Osteoblast (primary cell): ENCODE results near the gene SLC17A9. TPM values are rescaled to one million over a fixed set of nuclear protein-coding genes. Genes with fewer than 3 reads are reported as not detected.

Source experiments
- DNase-seq: peaks from one replicate; pipeline ENCODE4 v3.0.0; 2011; ENCODE audit warnings: low spot score, mixed read lengths; ENCODE audit not compliant: insufficient read length; ENCODE audit errors: missing footprints
- H2AFZ ChIP-seq: 2 replicates; pipeline ENCODE4 v1.6.0; 2011; ENCODE audit warnings: mild to moderate bottlenecking, low read length
- H3K27ac ChIP-seq: 2 replicates; pipeline ENCODE4 v1.5.1; 2011; ENCODE audit warnings: mild to moderate bottlenecking, low read depth, low read length, moderate library complexity
- H3K27me3 ChIP-seq: 2 replicates; pipeline ENCODE4 v1.6.0; 2012; ENCODE audit warnings: mild to moderate bottlenecking, control low read depth, inconsistent platforms, low read length, moderate library complexity; ENCODE audit not compliant: insufficient read depth
- H3K36me3 ChIP-seq: 2 replicates; pipeline ENCODE4 v1.5.1; 2011; ENCODE audit warnings: mild to moderate bottlenecking, low read length, control low read depth, moderate library complexity; ENCODE audit not compliant: insufficient read depth
- H3K4me1 ChIP-seq: 2 replicates; pipeline ENCODE4 v1.5.1; 2011; ENCODE audit warnings: mild to moderate bottlenecking, low read length, control low read depth, moderate library complexity; ENCODE audit not compliant: insufficient read depth
- H3K4me2 ChIP-seq: 2 replicates; pipeline ENCODE4 v1.6.0; 2011; ENCODE audit warnings: mild to moderate bottlenecking, low read length; ENCODE audit not compliant: insufficient read depth
- H3K4me3 ChIP-seq: fragments of 200-600 bp; sonication (generic); 3 replicates; pipeline ENCODE4 v1.5.1; 2012; ENCODE audit warnings: mild to moderate bottlenecking, low read length, inconsistent platforms; ENCODE audit not compliant: insufficient read depth
- H3K79me2 ChIP-seq: 2 replicates; pipeline ENCODE4 v1.6.0; 2012; ENCODE audit warnings: mild to moderate bottlenecking, low read length, control low read depth, inconsistent platforms; ENCODE audit not compliant: insufficient read depth
- H3K9me3 ChIP-seq: 2 replicates; pipeline ENCODE4 v1.5.1; 2011; ENCODE audit warnings: low read depth, low read length, control low read depth
- H4K20me1 ChIP-seq: 2 replicates; pipeline ENCODE4 v1.6.0; 2012; ENCODE audit warnings: mild to moderate bottlenecking, low read length, control low read depth; ENCODE audit not compliant: insufficient read depth
- total RNA-seq: library from RNA; depleted of rRNA; stranded (reverse); fragments of >200 nt; gene quantifications from 2 replicates; pipeline ENCODE4 v1.2.3, GENCODE V29; 2012
- TF ChIP-seq, protein P1 (sequence below): IDR thresholded peaks from 2 replicates; pipeline ENCODE4 v1.5.1; 2011; ENCODE audit warnings: mild to moderate bottlenecking, low read depth, low read length, moderate library complexity; ENCODE audit errors: extremely low read depth

The SLC17A9 gene
- total RNA-seq, 1 donor: 6.5 TPM

DNA sequence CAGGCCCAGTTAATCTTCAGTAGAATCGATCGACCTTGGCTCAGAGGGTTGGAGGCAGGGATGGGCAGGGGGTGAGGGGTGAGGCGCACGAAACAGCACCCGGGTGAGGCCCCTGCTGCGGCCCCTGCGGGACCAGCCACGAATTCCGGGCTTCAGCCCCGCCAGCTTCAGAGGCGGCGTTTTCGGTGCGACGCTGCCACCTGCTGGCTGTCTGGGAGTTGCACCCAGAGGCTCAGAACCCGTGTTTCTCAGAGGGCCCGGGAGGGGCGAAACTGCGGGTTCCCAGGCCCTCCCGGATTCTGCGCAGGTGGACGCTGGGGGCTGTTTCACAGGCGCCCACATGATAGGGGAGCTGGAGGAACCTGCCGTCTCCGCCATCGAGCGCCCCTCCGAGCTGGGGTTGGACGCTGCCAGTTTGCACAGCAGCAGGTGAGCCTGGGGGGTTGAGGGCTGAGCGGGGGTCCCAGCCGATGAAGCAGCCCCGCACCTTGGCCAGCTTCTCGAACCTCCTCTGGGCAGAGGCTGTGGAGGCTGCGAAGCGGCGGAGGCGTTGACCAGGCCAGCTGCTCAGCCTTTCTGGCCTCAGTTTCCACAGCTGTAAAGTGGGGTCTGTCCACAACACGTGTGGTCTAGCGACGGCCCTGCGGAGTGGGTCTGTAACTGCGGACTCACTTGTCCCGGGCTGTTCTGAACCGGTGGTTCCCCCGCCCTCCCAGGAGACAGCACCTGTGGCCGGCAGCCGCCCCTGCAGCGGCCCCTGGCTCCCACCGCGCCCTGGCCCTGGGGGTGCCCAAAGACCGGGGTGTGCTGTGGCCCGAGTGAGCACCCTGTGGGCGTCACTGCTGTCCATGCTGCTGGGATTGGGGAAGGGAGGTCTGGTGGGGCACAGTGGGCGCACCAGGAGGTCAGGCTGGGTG, 56.8 kb downstream of the SLC17A9 start:
- no peaks in the 10 kb centered on the region for H3K4me1 ChIP-seq
- H4K20me1 ChIP-seq: no peaks in the 10 kb centered on the region
- peaks cover 92% of the 10 kb centered on the region for H3K27me3 ChIP-seq
- H3K79me2 ChIP-seq: no peaks in the 10 kb centered on the region
- H3K27ac ChIP-seq: no peak overlapping the region
- peak; percentile 100 for DNase-seq
- H2AFZ ChIP-seq: no peak overlapping the region
- no peak overlapping the region for H3K4me2 ChIP-seq
- no peaks in the 10 kb centered on the region for H3K36me3 ChIP-seq
- H3K9me3 ChIP-seq: peaks cover 3% of the 10 kb centered on the region
- TF ChIP-seq, protein P1, sequence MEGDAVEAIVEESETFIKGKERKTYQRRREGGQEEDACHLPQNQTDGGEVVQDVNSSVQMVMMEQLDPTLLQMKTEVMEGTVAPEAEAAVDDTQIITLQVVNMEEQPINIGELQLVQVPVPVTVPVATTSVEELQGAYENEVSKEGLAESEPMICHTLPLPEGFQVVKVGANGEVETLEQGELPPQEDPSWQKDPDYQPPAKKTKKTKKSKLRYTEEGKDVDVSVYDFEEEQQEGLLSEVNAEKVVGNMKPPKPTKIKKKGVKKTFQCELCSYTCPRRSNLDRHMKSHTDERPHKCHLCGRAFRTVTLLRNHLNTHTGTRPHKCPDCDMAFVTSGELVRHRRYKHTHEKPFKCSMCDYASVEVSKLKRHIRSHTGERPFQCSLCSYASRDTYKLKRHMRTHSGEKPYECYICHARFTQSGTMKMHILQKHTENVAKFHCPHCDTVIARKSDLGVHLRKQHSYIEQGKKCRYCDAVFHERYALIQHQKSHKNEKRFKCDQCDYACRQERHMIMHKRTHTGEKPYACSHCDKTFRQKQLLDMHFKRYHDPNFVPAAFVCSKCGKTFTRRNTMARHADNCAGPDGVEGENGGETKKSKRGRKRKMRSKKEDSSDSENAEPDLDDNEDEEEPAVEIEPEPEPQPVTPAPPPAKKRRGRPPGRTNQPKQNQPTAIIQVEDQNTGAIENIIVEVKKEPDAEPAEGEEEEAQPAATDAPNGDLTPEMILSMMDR: peak; percentile 79
- H3K4me3 ChIP-seq: no peak overlapping the region

DNA sequence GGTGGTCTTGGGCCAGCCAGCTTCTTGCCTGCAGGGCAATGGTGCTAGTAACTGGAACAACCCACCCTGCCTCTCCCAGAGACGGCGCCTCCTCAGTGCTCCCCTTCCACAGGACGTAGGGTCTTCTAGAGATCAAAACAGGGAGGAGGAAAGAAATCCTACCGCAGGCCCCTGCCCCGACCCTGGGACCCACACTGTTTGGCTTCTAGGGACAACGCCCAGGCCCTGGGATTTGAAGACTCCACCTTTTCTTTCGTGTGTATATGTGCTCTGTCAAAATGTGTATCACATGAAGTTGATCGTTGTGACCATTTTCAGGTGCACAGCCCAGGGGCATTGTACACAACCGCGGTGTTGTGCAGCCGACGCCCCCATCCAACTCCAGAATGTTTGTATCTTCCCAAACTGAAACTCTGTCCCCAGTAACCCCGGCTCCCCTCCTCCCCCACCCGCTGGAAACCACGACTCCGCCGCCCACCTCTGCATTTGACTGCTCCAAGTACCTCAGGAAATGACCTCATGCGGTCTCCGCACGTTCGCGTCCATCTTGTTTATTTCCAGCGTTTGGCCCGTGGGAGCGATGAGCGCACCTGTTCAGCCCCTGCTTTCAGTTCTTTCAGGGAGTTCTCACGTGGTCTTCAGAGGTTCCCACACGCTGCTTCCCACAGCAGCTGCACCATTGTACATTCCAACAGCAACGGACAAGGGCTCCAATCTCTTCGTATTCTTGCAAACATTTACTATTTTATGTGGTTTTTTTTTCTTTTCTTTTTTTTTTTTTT, 57.7 kb downstream of the SLC17A9 start:
- no peak for DNase-seq
- peaks cover 91% of the 10 kb centered on the region for H3K27me3 ChIP-seq
- peak overlapping the region; percentile 45 for H3K4me2 ChIP-seq

DNA sequence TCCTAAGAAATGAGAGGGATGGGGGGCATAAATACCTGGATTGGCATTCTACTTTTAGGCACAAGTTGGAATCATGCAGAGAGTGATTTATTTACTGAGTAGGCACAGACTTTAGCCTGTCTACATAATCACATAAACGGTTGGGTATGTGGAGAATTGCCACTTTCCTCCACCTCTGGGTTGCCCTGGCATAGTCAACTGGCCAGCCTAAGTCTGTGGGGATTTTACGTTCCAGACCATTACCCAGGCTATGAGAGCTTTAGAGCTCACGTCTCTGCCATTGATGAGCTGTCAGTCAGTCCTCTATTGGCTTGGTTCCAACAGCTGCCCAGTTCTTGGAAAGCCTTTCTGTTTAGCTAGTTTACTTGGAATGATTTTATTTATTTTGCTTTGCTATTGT, 59.3 kb downstream of the SLC17A9 start:
- no peaks in the 10 kb centered on the region for H4K20me1 ChIP-seq
- TF ChIP-seq, protein P1: no peak
- H3K79me2 ChIP-seq: no peaks in the 10 kb centered on the region
- no peak for DNase-seq
- no peak overlapping the region for H3K4me3 ChIP-seq
- H2AFZ ChIP-seq: no peak overlapping the region
- peaks cover 91% of the 10 kb centered on the region for H3K27me3 ChIP-seq
- H3K4me1 ChIP-seq: no peaks in the 10 kb centered on the region
- no peak overlapping the region for H3K27ac ChIP-seq
- peaks cover 3% of the 10 kb centered on the region for H3K9me3 ChIP-seq
- H3K36me3 ChIP-seq: no peaks in the 10 kb centered on the region
- H3K4me2 ChIP-seq: no peak overlapping the region

More for the DNA sequence above, 57.7 kb downstream of the SLC17A9 start:
- no peaks in the 10 kb centered on the region for H3K79me2 ChIP-seq
- H3K9me3 ChIP-seq: peaks cover 3% of the 10 kb centered on the region
- H3K36me3 ChIP-seq: no peaks in the 10 kb centered on the region
- H3K4me3 ChIP-seq: peak overlapping the region; percentile 25
- no peak overlapping the region for H2AFZ ChIP-seq
- TF ChIP-seq, protein P1: no peak
- no peaks in the 10 kb centered on the region for H3K4me1 ChIP-seq
- no peak overlapping the region for H3K27ac ChIP-seq
- H4K20me1 ChIP-seq: no peaks in the 10 kb centered on the region

DNA sequence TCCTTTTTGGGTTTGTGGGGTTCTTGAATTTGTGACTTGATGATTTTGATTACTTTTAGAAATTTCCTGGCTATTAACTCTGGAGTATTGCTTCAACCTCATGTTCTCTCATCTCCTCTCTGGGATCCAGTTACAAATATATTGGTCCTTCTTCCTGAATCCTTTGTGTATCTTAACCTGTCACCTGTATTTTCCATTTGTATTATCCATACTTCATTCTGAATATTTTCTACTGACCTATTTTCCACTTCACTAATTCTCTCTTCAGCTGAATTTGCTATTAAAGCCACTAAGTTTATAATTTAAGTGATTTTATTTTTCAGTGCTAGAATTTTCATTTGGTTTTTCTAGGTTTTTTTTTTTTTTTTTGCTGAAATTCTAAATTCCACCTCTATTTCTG, 60.7 kb downstream of the SLC17A9 start:
- peaks cover 80% of the 10 kb centered on the region for H3K27me3 ChIP-seq
- H4K20me1 ChIP-seq: no peaks in the 10 kb centered on the region
- no peak overlapping the region for H3K4me2 ChIP-seq
- peaks cover 3% of the 10 kb centered on the region for H3K9me3 ChIP-seq
- H3K79me2 ChIP-seq: no peaks in the 10 kb centered on the region
- TF ChIP-seq, protein P1: no peak
- H3K36me3 ChIP-seq: no peaks in the 10 kb centered on the region
- no peak overlapping the region for H3K27ac ChIP-seq
- no peak overlapping the region for H2AFZ ChIP-seq
- H3K4me3 ChIP-seq: no peak overlapping the region
- DNase-seq: no peak
- no peaks in the 10 kb centered on the region for H3K4me1 ChIP-seq
